RWPE1 (cell line): ENCODE measurements around the gene MTFR1L.
A peak's percentile ranks its signal among the peaks of the same experiment; 100 is the strongest.

Source experiments
- CTCF ChIA-PET: fragments of 350-600 bp; sonication (Branson Sonifier 250); formaldehyde crosslinking; extraction: SDS; loops from one replicate; lab custom pipeline; 2021; lab: Yijun Ruan, JAX
- POLR2A ChIA-PET: fragments of 400-600 bp; formaldehyde crosslinking; extraction: SDS; loops from one replicate; lab custom pipeline; 2020; ENCODE audit warnings: antibody characterized with exemption; ENCODE audit not compliant: low non-redundant PET; lab: Yijun Ruan, JAX
- DNase-seq: peaks from one replicate; pipeline ENCODE4 v3.0.0; 2012; ENCODE audit warnings: low spot score
- H3K27ac ChIP-seq: fragments of 450-650 bp; 2 replicates; pipeline ENCODE4 v1.5.1; 2017
- TF ChIP-seq, protein P1 (sequence below): fragments of 450-650 bp; conservative IDR thresholded peaks from 2 replicates; pipeline ENCODE4 v1.5.1; 2017; ENCODE audit warnings: low read depth, mild to moderate bottlenecking

The MTFR1L gene

DNA sequence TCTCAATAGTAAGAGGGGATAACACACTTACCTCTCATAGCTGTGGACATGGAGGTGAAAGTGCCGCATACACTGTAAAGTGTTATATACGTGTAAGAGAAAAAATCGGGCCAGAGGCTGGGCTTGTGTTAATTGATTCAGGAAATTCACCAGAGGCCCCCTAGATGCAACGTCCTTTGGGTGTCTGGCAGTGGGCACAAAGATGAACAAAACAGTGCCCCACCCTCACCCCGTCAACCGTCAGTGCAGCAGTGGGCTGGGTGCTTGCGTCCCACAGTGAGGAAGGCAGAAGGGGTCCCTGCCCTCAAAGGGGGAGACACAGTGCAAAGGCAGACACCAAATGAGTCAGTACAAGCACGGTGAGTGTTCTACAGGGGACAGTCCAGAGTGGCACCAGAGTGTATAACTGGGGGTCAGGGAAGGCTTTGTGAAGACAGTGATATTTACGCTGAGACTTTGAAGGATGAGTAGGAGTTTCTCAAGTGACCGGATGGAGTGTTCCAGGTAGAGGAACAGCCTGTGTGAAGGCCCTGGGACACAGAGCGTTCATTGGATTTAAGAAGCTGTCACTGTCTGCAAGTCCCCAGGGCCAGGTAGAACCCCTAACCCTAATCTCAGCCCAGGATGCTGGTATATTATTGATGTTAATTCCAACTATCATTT lies 6.6 kb upstream of the MTFR1L start:
- ChIA-PET CTCF (interaction anchor here (0.7 kb wide), 1 partner anchor 26 kb away, joined by 3 read pairs; no protein-coding TSS in a partner anchor), POLR2A (no interaction called here)
- H3K27ac ChIP-seq, result no peak overlapping the region
- TF ChIP-seq, protein P1, sequence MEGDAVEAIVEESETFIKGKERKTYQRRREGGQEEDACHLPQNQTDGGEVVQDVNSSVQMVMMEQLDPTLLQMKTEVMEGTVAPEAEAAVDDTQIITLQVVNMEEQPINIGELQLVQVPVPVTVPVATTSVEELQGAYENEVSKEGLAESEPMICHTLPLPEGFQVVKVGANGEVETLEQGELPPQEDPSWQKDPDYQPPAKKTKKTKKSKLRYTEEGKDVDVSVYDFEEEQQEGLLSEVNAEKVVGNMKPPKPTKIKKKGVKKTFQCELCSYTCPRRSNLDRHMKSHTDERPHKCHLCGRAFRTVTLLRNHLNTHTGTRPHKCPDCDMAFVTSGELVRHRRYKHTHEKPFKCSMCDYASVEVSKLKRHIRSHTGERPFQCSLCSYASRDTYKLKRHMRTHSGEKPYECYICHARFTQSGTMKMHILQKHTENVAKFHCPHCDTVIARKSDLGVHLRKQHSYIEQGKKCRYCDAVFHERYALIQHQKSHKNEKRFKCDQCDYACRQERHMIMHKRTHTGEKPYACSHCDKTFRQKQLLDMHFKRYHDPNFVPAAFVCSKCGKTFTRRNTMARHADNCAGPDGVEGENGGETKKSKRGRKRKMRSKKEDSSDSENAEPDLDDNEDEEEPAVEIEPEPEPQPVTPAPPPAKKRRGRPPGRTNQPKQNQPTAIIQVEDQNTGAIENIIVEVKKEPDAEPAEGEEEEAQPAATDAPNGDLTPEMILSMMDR, result no peak
- no peak for DNase-seq

DNA sequence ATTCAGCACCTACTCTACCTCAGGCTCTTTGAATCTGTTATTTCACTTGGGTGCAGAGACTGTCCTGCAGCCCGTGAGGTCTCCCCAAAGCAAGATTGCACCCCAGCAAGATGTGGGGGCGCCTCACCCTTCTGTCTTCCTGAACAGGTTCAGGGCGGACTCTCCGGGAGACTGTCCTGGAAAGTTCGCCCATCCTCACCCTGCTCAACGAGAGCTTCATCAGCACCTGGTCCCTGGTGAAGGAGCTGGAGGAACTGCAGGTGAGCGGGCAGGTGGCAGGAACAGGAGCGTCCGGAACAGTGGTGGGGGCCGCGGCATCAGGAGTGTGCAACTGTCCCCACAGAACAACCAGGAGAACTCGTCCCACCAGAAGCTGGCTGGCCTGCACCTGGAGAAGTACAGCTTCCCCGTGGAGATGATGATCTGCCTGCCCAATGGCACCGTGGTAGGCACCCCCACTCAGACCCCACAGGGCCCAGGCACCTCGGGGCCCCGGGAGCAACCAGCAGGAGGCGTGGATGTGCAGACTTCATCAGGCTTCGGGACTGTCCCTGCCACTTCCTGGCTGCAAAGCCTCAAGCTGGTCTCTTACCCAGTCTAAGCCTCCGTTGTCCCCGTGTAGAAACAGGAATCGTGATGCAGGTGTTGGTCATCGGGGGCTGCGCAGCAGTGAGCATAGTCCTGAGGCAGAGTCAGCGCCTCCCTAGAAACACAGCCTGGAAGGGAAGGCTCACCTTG lies 5.9 kb upstream of the MTFR1L start:
- POLR2A ChIA-PET, result no interaction called here
- no peak for DNase-seq
- CTCF ChIA-PET, result interaction anchor here (0.6 kb wide), 1 partner anchor 78 kb away, joined by 3 read pairs; no protein-coding TSS in a partner anchor

DNA sequence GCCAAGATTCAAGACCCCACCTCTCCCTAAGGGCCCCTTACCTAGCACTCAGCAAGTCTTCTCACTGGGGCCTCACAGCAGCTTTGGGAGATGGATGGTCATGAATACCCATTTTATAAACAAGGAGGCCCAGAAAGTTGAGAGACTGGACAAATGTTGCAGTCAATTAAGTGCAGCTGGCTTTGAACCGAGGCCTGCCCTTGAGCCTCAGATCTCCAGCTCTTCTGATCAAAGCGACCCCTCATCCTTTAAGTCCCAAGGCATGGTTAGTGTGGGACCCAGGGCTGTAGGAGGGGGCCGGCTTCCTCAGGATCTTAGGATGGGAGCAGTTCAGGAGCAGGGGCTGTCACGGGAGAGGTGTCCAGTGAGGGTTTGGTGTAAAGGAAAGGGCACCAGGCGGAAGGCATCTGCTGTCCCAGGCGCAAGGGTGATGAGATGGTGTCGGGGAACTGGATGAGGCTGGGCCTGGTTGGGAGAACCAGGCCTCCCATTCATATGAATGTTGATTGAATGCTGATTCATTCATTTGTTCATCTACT lies 5.1 kb upstream of the MTFR1L start:
- POLR2A ChIA-PET, result no interaction called here
- DNase-seq, result no peak
- 0 out of 2 replicates have a peak overlapping the region, but pooled peaks have one; percentile 8 for H3K27ac ChIP-seq
- CTCF ChIA-PET, result interaction anchor here (0.6 kb wide), 1 partner anchor 77 kb away, joined by 3 read pairs; no protein-coding TSS in a partner anchor
- TF ChIP-seq, protein P1, result no peak

More for the DNA sequence above, 5.9 kb upstream of the MTFR1L start:
- H3K27ac ChIP-seq, result no peak overlapping the region
- TF ChIP-seq, protein P1, result no peak

DNA sequence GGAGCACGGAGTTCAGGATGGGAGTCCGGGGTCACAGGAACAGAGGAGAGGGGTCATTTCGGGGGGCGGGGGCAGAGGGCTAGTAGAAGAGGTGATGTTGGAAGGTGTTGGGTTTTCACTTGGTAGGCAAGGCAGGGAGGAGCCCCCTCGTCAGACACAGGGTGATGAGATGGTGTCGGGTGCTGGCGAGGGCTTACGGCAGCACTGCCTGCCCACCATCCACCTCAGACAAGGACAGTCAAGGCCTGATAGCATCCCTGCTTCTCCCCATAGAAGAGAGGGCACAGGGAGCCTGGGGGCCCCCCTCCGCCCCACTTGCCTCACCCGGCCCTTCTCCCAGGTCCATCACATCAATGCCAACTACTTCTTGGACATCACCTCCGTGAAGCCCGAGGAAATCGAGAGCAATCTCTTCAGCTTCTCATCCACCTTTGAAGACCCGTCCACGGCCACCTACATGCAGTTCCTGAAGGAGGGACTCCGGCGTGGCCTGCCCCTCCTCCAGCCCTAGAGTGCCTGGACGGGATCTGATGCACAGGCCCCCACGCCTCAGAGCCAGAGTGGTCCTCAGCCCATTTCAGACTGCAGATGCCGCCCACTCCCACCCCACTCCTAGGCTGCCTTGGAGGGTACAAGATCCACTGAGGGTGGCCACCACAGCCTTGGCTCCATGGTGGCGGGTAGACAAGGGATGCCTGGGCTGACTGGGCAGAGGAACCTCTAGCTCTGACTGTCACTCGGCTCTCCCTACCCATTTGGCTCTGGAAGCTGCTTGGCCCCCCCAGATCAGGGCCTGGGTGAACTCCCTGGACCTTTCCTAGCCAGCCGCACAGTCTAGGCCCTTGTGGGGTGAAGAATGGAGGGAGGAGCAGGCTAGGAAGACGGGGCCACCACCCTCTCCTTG lies 4.3 kb upstream of the MTFR1L start:
- peak overlapping the region; percentile 39 for H3K27ac ChIP-seq
- ChIA-PET CTCF (interaction anchor here (0.9 kb wide), 1 partner anchor 80 kb away, joined by 3 read pairs; no protein-coding TSS in a partner anchor), POLR2A (no interaction called here)
- TF ChIP-seq, protein P1, result no peak
- DNase-seq, result no peak

DNA sequence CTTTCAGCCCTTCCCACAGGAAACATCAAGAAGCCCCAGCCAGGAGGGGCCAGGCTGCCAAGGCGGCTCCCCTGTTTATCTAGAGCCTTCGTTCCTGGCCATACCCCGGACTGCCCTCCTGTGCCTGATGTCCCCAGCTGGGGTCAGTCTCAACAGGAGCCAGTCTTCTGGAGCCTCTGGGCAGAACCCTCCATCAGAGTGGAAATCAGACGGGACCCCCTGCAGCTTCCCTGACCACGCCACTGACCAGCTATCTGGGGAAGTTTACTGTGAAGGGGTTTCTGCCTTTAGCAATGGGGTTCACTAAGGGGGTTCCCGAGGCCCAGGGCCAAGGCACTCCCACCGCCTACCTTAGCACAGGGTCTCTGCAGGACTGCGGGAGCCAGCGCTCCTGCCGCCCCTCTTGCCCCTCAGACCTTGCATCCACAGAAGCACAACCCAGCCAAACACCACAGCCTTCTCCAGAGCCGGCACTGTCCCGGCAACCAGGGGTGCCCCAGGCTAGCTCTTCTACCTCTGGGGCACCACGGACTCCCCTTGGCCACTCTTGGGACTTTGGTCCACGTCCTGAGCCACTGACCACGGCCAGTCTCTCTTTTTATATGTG lies 3.5 kb upstream of the MTFR1L start:
- POLR2A ChIA-PET, result no interaction called here
- CTCF ChIA-PET, result interaction anchor here (0.6 to 0.9 kb wide), 2 partner anchors 80 to 202 kb away, joined by 3 read pairs; no protein-coding TSS in a partner anchor
- H3K27ac ChIP-seq, result peak overlapping the region; percentile 39
- TF ChIP-seq, protein P1, result no peak
- no peak for DNase-seq
